Stimulated activated CD4-positive, alpha-beta T cell treated with anti-CD3 and anti-CD28 coated beads, Interleukin-12 subunit alpha, Interleukin-12 subunit beta, amount 100 ng/mL, for 48 hours (primary cell): ENCODE measurements around the gene PARD3B.

ENCODE experiments used
- DNase-seq, 3 donors: peaks; one replicate each; pipeline ENCODE4 v3.0.0-alpha.2; 2020; ENCODE audit warnings: low read depth in 2 of 3, low spot score in 1 of 3

The PARD3B gene

DNA sequence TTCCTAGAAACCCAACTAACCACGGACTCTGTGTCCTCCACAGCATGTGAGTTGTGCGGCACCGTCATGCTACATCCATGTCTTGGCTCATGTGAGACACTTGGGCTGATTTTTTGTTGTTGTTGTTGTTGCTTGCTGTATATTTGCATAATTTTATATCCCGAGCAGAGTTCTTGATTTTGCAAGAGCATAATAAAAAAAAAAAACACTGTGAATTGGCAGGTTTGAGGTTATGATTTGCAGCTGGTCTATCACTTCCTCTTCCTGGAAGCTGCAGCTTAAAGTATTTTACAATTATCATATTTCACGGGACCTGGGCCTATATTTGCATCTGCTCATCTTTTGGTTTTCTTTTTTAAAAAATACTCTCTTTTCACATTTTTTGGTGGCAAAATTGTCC lies 994.8 kb downstream of the PARD3B start:
- DNase-seq: no peak

DNA sequence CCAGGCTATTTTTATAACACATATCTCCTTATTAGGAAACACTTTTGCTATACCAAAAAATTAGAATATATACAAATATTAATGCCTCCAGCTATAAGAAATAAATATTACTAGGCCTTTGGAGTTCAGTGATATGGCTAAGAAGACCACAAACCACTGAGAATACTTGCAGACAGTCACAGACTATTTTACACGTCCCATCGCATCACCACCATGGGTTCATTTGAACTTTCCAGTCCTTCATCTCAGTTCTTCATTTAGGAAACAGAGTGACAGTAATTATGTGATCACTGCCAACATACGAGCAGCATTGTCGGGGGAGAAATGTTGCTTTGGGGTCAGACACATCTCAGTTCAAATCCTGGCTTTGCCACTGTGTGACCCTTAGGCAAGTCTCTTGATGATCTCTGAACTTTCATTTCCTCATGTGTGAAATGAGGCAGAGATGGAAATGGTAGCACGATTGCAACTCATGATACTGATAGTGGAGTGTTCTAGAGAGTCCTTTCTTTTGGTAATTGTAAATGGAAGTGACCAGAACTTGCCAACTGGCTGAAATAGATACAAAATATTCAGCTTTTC lies 998.1 kb downstream of the PARD3B start:
- no peak for DNase-seq

DNA sequence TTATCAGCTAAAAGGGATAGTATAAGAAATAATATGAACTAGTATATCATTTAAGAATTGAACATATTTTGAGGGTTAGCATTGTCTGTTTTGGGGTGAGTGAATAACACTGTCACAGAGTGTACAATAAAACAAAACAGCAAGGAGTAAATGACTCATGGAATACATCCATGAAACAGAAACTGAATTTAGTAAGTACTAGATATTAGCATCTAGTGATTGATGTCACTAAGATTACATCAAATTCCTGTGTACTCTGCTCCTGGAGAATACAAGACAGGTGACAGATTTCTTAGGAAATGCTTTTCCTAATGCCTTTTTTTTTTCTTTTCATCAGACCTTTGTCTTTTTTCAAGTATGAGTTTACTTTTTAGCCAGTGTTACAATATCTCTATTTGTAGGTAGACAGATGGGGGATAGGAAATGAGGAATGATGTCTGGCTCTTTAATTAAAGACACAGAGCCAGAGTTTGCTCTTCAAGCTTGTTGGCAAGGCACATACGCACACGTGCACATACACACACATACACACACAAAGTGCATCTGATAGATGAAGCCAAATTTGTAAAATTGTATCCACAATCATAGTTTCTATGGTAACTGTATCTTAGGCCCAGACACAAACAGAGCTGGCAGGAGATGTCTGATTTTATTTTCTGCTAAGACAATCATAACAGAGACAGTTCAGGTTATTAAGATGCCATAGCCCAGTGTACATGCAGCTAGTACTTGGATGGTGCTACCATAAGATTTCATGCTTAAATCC lies 998.8 kb downstream of the PARD3B start:
- no peak for DNase-seq

DNA sequence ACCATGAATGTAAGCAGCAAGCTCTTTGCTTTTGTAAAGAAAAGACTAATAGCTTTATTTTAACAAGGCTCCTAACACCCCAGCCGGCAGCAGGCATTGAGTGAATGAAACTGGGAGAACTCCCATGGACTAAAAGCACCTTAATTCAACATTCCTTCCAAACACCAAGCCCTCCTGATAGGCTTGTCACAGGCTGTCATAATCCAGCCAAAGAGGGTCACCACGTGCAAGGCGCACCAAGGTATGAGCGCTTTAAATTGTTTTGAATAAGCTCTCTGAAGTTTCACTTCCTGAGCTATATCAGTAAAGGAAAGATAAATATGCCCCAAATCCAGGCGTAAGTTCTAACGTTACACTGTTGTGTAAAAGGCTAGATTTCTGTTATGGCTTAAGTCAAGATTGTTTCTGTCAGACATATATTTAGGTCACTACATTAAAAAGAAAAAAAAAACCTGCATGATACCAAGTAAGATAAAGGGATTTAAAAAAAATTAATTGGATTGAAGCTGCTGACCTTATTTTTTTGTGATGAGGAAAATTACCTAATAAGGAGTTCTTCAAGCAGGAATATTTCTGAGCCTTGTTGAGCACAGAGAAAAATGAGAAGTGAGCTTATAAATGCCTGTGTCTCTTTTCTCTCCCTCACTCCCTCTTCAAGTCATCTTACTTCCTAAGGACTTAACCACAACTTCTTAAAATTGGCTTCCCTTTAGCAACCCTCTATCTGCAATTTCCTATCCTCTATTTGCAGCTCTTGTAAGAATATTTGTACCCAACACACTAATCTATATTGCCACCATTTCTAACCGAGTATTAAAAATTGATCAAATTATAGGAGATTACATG lies 1000.9 kb downstream of the PARD3B start:
- no peak for DNase-seq

DNA sequence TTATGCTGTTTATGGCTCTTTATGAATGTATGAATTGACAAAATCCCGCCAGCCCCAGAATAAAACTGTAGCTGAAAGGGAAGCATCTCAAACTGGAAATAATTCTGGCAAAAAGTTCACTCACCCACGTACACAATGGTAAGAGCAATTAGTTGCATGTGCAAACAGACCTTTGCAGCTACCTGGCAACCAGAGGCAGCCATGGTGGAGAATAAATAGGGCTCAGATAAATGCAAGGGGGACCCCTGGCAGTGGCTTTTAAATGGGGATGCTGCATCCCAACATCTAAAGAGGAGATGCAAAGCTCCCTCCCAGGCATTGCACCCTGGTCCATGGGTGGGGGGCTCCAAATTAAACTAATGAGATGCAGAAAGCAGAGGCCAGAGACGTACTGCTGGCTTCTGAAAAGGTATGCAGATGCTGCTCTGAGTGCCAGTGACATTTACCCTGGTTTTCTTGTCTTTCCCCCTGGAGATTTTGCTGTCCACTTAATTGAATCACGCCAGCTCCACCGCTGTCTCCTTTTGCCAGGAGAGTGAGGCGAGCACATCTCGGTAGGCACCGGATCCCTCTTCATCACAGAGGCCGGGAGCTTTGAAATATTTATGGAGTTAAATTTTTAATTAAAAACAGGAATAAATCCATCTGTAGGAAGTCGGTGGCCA lies 1010.4 kb downstream of the PARD3B start:
- no peak for DNase-seq

DNA sequence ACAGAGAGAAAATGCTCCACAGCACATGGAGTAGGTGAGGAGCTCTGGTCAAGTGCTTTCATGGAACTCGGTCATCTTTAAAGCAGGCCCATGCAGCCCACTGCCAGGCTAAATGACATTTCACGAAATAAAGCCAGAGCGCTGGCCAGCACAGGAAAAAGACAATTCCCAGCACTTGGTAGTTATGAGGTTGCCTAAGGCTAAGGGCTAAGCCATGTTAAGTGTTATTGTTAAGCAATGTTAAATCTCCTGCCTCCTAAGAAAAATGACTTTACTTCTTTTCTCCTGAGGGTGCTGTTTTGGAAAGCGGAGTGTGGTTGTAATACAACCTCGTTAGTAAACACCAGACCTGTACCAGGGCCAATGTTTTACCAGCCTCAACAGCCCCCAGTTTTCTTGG lies 1011.1 kb downstream of the PARD3B start:
- no peak for DNase-seq

DNA sequence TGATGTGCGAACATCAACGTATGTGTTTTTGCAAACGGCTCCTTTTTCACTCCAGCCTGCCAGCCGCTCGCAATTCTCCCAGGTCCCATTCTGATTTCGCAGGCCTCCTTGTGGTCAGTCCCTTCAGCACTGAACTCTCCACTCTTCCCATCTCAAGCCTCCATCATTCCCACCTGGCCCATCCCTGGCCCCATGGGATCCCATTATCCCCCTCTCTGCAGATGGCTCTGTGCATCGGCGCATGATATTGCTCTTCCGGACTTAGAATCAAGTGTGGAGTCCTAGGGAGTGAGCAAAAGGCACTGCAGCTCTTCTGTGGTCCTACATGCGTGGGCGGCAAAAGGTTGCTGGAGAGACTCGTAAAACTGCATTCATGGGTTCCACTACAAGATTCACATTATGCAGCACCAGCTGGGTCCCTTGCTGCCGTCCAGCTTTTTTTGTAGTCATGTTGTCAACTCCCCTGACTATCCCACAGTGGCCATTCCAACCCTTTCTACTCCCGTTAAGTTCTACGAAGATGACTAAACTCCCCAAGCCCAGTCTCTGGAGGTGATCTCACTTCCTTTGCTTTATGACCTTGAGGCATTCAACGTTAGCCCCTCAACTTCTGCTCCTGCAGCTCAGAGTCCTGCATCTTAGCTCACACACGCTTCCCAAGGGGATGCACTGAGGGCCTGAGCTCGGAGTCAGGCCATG lies 1011.7 kb downstream of the PARD3B start:
- no peak for DNase-seq

DNA sequence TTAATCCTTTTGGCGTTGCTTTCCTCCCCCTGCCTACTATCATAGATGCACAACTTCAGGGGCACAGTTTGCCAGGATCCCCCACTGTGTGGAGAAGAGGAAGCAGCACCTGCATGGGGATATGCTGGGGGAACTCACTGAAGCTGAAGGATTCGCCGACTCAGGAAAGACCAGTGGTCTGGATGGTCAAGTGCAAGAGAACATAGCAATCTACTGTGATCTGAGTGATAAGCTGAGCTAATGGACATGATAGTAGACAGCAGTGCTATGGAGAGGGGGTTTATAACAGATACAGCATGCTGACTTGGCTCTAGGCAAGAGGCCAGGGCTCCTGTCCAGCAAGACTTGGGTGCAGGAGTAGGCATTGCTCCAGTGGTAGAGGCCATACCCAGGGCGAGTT lies 1012.6 kb downstream of the PARD3B start:
- no peak for DNase-seq

DNA sequence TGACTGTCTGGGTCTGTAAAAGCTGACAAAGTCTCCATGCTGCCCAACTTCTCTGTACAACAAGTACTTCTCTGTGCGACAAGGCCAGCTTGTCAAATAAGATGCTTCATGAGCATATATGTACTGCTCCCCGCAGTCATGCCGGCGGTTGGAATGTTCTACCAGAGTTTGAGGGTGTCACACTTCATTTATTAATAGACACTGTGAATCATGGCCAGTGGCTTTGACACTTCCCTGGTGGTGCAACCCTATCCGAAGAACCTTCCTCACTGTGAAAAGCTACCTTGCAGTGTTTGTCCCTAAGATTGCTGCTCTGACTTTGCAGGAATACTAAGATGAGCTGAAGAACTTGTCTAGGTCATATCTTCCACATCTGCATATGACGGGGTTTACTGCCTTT lies 1016.2 kb downstream of the PARD3B start:
- DNase-seq: no peak

DNA sequence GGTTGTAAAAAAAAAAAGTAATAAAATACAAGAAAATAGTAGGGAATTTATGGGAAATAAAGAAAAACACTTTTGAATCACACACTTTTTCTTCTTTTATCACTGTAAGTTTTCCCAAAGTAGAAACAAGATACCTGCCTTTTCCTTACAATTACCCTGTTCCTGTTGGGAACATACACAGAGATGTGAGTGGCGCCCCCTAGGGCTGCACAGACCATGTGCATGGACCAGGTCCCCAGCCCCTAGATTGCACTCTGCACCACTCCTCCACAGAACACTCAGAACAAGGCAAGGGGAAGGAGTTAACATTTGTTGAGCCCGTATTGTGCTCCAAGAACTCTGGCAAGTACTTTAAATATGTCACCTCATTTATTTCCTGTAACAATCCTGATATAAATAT lies 1018.4 kb downstream of the PARD3B start:
- peak in 2 of 3 donors; percentile 4 to 20 for DNase-seq

DNA sequence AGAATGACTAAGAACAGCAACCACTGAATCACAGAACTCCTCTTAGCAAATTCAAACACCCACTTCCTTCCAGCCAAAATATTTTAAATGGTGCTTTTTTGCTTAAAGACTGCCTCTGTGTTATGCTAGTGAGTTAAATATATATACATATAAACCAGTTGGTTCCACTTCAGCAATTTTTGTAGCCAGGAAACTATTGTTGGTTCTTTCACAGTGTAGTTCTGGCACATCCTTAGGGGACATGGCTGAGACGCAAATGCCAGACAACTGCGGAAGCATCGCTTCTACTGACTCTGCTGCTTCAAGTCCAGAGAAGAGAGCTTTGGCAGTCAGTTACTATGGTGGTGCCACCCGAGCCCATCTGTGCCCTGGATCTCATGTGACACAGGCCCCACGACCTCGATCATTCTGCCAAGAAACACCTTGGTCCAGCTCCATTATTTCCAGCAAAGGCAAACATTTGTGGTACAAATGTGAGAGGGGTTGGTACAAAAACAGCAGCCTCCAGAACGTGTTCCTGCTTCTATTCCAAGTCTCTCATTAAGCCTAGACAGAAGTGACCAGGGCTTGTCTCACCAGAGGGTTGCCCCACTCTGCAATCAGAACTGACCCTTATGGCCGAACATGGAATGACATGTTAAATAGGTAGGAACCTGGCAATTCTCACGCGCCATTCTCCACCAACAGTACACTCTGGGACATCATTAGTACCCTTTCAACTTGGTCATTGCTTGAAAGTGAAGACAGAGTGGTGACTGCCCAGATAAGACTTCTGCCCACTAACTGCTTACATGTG lies 1019.3 kb downstream of the PARD3B start:
- no peak for DNase-seq

DNA sequence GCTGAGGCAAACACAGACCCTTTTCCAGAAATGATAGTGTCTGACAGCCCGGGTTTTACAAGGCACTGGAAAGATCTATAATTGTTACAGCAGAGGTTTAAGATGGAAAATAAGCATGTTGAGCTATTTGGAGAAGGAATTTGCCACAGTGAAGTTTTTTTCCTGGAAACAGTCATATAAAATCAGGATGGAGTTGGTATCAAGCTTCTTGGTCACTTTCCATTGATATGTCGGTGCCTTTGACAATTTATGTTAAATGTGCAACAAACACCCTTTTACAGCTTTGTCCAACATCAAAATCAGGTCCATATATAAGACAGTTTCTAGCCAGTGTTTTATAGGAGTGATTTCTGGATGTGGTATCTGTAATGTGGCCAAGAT lies 1019.9 kb downstream of the PARD3B start:
- no peak for DNase-seq

DNA sequence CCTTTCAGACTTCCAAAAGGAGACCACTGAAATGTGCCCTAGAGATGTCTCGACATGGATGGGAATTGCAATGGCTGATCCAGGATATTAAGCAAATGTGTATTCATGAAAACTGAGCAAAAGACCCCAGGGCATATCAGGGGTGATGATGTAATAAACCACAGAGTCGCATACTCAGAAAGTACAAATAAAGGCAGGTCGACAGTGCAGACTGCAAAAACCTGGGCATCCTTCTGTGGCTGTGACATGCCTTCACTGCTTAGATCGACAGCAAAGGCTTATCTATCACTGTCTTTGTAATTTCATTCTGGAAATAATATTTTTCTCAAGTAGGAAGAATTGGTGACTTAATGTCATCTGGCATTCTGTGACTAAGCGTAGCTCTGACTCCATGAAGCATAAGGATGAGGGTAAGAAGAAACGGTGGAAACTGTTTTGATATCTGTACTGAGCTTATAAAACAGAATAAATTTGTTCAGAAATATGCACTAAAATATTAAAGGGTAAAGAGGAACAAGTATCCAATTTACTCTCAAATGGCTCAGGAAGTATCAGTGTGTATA lies 1021.4 kb downstream of the PARD3B start:
- no peak for DNase-seq

DNA sequence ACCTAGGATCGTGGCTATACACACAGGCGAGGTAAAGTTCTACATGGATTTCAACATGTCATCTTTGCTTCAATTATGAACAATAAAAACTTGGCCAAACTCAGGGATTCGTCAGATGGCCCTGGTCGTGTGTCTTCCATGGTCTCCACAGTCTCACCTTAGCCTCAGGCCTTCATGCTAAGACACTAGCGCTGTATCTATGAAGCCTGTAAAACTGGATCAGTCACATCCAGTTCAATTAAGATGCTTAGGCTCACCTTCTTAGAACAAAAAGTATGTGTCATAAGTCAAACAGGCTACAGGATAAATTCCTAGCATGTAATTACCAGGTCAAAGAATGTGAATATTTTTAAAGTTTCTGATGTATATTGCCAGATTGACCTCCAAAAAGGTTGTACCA lies 1023.3 kb downstream of the PARD3B start:
- no peak for DNase-seq

DNA sequence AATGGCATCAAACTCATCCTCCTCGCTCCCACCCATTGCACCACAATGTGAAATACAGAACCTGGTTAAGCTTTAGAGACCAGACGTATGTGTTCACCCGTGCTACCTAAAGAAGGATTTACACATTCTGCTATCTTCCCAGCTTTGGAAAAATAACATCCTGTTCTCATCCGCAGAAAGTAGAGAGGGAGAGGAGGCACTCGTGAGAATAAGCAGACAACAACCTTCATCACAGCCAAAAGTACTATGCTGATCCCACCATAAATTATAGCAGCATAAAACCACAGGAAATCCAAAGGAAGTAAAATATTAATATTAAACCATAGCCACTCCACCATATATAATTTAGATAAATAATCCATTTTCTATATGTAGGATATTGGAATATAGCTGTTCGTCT lies 1025.4 kb downstream of the PARD3B start:
- no peak for DNase-seq

DNA sequence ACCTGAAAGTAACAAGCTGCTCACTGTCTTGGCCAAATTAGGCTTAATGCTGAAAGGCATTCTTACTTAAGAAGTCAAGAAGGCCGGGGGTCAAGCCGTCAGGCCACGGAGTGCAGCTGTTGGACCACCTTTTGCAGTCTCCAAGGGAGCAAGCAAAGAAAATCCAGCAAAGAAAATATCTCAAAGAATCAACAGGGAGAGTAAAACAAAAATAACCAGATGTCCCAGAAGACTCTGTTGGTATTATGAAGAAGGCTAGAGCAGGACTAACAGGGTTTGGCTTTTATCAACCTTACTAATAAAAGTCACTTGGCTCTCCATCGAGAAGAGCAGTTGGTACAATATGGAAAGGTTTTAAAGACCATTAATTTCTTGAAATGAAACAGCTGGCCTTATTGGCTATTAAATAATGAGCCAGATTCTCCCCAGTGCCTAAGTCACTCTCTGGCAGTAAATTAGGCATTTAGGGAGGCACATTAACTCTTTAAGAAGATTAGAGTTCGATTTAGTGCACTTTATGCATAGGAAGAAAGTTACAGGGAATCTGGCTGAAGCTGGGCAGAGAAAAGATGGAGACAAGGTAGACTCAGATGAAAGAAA lies 1026.2 kb downstream of the PARD3B start:
- no peak for DNase-seq

DNA sequence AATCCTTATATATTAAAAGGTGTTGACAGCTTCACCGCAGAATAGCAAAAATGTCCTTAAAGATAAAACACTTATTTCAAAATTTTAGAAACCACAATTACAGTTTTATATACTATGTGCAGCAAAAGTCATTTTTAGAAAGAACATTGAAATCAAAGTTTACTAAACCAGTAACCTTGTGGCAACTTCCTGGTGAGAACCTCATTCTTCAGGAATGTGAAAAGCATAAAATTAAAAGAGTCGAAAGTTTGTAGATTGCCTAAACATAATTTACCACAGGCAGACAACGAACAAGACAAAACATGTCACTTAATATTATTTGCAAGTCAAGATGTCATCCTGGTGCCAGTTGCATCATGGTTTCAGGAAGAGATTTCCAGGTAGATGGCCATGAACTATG lies 1028.7 kb downstream of the PARD3B start:
- no peak for DNase-seq

DNA sequence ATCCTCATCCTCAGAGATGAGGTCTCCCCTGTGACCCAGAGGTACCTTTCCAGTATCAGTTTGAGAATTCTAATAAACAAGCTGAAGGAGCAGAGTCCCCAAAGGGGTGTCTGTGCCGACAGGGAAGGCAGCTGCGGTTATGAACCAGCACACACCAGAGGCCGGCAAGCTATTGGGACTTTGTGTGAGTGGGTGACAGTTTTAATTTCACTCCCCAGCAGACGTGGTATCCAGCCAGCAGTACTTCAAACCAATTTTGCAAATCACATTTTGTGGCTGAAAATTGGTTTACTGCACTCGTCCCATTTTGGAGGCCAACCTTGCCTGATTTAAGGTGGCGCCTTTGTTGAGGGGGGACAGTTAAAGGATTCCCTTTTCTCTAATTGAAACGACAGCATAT lies 1034.1 kb downstream of the PARD3B start:
- no peak for DNase-seq

DNA sequence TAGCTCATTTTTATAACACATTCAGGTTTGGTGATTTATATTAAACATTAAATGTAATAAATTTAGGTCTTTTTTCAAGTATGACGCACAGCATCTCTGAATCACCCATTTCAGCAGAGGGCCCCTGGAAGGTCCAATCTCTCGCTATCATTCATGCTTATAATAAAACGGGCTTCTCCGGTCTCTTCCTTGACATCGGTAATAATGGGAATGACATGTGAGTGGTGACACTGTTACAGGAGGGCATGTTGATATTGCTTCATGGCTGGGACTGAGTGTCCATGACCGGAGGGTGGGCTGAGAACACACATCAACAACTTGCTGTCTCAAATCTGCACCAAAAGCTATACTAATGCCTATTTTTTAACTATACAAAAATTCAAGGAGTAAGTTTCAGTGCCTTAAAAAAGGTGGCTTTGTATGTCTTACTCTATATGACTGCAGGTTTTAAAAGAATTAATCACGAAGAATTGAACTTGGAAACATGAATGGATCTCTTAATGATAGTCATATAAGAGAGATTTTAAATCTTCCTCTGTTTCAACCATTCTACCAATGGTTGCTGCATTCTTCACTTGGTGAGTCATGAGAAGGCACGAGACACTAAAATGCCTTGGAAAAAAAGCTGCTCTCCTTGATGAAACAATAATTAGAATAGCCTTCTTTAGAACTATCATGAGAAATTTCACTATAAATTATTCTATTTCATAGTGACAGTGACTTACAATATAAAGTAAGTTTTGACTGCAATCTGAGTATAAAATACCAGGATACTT lies 1035.1 kb downstream of the PARD3B start:
- DNase-seq: no peak
